Activated CD8-positive, alpha-beta memory T cell treated with anti-CD3 and anti-CD28 coated beads for 1 hour (primary cell): ENCODE measurements around the gene MYO7A.

ENCODE experiments used
- DNase-seq, 2 donors: peaks; one replicate each; pipeline ENCODE4 v3.0.0-alpha.2; 2020; ENCODE audit warnings: low read depth in 1 of 2; ENCODE audit errors: extremely low read depth in 1 of 2

MYO7A gene

DNA sequence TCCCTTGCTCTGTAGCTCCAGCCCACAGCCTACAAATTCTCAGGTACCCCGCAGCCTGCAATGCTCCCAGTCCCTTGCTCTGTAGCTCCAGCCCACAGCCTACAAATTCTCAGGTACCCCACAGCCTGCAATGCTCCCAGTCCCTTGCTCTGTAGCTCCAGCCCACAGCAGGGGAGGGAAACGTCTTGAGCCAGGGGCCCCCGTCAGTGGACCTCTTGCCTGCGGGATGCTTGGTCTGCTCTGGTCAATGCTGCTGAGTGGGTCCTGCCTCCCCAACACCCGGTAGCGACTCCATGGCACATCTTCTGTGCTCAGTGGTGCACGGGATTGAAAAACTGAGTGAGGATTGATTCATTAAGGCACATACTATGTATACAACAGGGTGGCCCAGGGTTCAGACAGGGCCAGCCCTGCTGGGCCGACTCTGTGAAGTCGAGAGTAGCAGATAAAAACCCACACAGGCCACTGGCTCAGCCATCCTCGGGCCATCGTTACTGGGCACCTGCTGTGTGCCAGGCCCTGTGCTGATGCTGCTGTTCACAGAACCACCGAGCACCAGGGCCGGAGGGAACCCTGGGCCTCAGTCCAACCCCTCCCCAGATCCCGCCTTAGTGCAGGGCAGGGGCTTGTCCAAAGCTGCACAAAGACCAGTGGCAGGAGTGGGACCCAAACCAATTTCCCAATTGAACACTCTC, 69.7 kb downstream of the MYO7A start:
- DNase-seq: no peak

DNA sequence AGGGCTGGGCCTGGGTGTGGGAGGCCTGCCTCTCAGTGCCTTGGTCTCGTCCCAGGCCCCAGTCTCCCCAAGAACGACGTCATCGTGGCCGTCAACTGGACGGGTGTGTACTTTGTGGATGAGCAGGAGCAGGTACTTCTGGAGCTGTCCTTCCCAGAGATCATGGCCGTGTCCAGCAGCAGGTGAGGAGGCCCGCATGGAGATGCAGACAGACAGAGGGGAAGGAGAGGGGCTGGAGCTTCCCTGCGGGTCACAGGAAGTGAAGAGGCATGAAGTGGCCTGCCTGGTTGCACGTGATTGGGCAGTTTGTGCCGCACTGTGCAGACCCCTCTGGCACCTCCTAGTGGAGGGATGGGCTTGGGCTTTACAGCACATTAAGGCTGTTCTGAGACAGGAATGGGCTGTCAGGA, 70.4 kb downstream of the MYO7A start:
- no peak for DNase-seq

DNA sequence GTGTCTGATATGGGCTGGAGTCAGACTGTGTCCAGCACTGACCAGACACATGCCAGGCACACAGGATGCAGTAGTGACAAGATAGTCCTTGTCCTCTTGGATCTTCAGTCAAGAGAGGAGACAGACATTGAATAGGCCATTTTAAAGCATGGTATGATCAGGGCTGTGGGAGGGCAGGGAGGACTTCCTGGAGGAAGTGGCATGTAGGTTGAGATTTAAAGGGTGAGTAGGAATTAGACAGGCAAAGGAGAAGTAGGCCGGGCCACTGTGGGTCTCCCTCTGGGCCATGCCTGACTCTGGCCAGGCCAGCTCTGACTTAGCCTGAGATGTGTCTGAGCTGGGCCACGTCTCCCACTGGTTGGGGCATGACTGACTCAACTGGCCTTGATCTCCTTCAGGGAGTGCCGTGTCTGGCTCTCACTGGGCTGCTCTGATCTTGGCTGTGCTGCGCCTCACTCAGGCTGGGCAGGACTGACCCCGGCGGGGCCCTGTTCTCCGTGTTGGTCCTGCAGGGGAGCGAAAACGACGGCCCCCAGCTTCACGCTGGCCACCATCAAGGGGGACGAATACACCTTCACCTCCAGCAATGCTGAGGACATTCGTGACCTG, 71.2 kb downstream of the MYO7A start:
- no peak for DNase-seq

DNA sequence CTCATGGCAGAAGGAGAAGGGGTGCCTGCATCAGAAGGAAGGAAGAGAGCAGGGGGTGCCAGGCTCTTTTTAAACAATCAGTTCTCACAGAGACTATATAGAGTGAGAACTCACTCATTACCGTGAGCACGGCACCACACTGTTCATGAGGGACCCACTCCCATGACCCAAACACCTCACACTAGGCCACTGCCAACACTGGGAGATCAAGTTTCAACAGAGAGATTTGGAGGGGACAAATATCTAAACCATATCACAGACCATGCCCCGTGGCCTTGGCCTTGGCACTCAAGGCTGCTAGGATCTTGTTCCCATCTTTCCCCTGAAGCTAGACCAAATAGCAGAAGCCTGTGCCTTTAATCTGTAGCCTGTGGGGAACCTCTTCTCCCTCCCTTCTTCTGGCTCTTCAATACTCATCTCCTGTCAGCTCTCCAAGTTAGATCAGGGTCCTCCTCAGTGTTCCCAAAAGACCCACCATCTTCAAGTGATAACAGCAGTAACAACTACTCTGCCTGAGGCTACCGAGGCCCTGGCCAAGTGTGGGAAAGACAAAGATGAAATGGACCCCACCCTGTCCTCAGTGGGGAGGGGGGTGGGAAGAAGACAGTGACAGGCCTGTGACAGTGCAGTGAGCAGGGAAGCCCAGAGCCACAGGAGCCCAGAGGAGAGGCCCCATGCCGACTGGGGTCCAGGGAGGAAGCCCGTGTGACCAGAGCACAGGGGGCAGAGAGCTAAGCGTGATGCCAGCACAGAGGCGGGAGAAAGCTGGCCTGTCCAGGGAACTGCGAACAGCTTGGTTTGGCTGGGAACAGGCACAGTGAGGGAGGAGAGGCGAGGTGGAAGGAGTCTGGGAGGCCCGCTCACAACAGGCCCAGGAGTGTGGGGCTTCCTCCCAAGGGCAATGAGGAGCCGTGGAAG, 72.6 kb downstream of the MYO7A start:
- DNase-seq: no peak

DNA sequence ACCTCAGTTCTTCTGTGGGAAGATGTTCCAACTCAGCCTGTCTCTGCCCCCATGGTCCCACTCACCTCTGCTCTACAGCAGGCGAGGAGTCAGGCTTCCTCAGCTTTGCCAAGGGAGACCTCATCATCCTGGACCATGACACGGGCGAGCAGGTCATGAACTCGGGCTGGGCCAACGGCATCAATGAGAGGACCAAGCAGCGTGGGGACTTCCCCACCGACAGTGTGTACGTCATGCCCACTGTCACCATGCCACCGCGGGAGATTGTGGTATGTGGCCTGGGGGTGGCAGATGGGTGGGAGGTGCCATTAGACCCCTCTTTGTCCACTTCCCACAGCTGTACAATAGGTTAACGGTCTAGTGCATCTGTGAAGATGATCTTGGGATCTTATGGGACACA, 73.3 kb downstream of the MYO7A start:
- DNase-seq: no peak

DNA sequence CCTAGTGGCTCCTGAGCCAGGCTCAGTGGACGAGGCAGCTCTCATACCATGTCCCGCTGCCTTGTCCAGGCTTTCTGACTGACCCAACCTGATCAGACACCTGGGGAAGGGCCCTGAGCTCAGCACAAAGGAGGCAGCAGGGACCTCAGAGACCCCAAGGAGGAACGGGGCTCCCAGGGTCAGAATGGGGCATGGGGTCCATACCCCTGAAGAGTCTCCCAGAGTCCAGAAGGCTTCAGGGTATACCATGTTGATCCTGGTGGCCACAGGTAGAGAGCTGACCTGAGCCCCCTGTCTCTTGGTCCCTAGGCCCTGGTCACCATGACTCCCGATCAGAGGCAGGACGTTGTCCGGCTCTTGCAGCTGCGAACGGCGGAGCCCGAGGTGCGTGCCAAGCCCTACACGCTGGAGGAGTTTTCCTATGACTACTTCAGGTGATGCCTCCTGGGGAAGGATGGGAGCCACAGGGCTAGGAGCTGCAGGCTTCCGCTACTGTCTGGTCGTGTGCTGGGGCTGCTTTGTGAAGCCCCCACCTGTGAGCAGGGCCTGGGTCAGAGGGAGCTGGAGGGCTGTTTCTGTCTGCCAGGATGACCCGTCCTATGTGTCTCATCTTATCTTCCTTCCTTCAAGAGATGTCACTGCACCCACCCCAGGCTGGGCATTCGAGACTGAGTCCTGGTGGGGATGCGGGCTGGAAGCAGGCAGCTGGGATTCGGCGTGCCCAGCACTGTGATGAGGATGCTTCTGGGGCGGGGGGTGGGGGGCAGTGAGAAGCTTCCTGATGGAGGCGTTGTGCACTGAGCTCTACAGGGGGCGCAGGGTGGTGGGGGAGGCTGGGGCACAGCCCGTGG, 74.2 kb downstream of the MYO7A start:
- DNase-seq: no peak

DNA sequence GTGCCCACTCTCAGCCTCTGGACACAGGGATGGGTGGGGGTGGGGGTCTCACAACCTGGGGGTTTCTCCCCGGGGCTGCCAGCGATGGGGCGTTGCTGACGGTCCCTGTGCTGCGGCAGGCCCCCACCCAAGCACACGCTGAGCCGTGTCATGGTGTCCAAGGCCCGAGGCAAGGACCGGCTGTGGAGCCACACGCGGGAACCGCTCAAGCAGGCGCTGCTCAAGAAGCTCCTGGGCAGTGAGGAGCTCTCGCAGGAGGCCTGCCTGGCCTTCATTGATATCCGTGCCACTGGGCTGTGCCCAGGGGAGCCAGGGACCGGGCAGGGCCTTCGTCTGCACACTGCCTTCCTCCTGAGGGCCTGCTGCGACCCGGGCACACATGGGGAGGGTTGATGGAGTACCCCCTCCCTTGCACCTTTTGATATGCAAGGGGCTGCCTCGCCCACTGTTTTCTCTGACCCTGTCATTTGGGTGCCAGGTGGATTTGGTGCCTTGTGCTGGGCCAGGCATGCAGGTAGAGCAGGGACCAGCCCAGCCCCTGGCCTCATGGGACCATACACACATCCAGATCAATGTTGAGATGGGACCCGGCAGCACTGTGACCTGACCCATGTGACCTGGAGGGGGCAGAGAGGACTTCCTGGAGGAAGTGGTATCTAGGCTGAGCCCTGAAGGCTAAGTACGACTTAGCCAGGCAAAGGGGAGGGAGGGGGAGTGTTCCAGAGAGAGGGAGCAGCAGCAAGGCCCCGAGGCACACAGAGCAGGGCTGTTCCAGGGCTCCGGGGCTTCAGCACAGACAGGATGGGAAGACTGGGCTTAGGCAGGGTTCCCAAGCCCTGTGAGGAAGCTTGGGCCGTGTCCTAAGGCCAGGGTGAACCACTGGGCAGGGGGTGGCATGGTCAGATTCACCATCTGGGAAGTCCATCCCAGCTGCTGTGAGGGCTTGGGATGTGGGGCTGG, 75.2 kb downstream of the MYO7A start:
- no peak for DNase-seq

DNA sequence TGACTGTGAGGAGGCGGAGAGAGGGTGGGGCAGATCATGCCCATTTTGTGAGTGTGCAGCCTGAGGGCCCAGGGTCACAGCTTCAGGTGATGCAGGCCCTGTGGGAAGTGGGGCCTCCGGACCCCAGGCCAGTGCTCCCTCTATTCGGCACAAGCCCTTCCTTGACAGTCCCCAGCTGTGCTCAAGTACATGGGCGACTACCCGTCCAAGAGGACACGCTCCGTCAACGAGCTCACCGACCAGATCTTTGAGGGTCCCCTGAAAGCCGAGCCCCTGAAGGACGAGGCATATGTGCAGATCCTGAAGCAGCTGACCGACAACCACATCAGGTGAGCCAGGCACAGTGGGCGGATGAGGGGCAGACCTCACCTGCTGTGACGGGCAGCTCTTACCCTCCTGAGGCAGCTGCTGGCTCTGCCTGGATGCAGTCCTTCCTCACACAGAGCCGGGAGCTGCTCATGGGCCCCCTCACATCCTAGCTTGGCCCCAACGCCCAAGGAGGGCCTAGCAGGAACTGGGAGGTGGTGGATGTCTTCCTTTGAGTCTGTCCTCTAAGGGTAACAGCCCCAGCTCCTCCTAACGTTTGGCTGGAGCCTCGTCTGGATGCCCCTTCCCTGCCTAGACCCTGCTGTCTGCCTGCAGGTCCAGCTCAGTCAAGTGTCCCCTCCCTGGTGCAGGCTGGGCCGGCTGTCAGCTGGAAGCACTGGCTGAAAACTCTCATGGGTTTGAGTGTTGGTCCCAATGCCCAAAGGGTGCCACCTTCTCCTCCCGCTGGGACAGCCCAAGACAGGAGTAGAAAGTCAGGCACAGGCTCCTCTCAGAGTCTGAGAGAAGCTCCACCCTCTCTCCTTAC, 76.1 kb downstream of the MYO7A start:
- no peak for DNase-seq

DNA sequence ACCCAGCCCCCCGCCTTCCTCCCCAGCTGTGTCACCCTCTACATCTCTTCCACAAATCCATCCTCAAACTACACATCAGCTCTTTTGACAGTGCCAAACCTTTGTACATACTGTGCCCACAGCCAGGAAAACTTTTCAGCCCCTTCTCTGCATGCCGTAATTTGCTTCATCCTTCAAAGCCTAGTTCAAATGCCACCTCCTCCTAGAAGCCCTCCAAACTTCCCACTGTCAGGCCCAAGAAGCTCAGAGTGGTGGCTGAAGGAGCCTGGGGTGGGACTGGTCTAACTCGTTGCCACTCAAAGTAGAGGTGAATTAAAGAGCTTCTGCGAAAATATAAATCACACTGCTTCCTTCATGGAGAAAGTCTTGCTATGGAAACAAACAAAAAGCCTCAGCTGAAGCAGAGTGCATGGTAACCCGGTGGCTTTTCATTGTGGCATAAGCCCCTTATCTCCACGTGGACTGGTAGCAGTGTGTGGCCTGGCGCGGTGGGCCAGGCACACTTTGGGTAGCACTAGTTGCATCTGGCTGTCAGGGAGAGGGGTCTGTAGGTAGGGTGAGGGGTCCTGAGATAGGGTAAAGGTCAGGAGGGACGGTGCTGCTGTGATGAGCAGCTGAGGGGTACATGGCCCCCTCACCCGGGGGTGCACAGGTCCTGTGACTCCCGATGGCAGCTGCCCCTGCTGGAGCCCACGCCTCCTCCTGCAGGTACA, 76.9 kb downstream of the MYO7A start:
- DNase-seq: no peak

DNA sequence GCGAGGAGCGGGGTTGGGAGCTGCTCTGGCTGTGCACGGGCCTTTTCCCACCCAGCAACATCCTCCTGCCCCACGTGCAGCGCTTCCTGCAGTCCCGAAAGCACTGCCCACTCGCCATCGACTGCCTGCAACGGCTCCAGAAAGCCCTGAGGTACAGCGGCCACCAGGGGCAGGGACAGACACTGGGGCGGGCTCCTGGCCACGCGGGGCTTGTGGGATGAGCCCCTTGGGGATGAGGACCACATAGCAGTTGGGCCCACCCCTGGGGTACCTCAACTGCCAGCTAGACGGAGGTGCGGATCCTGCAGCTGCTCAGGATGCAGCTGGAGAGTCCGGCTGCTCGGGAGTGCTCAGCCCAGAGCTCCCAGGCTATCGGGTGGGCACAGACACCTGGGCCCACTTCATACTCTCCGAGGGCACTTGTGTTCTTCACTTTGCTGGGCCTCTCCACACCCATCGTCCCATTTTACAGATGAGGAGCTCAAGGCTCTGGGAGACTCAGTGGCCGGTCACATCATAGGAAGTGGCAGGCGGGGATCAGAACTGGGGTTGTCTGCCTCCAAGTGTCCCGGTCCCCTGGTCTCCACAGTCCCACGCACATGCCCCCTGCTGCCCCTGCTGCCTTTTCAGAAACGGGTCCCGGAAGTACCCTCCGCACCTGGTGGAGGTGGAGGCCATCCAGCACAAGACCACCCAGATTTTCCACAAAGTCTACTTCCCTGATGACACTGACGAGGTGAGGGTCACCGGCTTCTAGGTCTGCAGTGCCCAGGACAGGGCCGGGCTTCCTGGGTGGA, 77.6 kb downstream of the MYO7A start:
- DNase-seq: no peak

DNA sequence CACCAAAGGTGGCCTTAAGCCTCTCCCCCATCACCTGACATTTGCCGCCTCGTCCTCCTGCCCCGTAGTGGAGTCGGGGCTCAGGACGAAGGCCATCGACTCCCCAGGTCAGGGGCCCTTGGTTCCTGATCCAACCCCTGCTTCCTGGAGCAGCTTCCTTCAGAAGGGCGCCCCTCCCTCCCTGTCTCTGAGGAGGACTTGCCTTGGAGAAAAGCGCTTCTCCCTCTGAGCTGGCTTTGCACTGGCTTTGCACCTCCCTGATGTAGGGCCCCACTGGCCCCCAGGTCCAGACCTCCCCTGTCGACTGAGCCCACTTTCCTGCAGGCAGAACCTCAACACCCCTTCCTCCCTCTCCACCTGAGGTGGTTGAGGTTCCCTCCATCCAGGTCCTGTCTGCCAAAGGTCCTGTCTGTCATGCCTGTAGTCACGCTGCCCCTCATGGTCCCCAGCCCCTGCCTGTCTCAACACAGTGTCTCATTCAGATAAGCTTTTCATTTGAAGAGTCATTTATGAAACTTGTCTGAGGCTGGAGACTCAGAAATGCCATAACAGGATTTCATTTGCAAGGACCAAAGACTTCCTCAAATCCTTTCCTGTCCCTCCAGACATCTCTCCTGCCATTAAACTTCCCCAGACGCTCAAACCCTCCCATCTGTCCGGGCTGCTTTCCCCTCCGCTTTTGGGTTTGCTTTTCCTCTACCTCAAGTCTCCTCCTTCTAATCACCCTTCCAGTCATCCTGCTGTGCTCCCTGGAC, 78.4 kb downstream of the MYO7A start:
- no peak for DNase-seq

DNA sequence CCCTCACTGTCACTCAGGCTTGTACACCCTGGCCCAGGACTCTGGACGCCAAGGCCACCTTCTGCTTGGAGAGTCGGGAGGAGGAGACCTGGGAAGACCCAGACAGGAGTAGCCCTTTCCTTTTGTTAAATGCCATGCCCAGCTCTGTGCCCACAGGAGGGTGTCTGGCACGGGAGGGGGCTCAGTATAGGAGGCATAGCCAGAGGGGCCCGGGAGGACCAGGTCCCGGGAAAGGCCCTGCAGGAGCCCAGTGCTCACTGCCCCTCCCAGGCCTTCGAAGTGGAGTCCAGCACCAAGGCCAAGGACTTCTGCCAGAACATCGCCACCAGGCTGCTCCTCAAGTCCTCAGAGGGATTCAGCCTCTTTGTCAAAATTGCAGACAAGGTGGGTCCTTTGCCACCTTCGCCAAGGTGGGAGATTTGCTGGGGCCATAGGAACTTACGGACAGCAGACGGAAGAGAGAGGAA, 79.0 kb downstream of the MYO7A start:
- no peak for DNase-seq

DNA sequence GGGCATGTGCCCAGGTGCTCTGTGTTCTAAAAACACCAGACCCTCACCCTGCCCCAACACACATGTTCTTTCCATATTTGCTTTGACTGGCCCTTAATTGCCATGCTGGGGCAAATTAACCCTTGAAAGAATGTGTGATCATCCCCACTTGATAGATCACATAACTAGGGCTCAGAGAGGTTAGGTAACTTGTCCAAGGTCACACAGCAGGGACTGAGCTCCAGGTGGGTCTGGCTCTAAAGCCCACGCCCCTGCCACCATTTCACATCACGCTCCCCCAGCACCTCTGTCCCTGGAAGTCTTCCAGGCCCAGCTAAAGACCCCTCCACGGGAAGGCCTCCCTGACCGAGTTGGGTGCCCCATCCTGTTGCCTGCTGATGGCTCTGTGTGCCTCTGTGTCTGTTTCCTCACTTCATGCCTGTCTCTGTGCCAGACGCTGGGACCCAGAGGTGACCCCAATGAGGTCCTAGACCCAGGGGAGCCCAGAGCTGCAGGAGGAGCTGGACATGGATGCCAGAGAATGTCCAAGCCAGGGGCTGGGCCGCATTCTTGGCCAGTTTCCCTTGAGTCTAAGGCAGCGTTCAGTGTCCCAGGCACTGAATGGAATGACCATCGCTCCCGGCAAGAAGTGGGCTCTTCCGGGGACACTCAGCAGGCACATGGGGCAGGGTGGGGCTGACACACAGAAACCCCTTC, 79.7 kb downstream of the MYO7A start:
- no peak for DNase-seq

DNA sequence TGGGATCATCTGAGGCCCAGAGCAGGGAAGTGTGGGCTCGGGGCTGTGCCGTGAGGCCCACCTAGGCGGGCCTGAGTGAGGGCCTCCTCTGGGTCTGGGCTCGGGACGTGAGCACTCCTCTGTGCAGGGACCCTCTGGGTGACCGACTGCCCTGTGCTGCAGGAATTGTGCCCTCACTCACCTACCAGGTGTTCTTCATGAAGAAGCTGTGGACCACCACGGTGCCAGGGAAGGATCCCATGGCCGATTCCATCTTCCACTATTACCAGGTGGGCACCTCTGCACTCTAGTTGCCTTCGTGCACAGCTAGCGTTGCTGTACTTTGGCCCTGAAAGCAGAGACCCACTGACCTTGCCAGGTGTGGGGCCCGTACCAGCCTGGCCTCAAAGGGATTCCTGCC, 80.5 kb downstream of the MYO7A start:
- no peak for DNase-seq

DNA sequence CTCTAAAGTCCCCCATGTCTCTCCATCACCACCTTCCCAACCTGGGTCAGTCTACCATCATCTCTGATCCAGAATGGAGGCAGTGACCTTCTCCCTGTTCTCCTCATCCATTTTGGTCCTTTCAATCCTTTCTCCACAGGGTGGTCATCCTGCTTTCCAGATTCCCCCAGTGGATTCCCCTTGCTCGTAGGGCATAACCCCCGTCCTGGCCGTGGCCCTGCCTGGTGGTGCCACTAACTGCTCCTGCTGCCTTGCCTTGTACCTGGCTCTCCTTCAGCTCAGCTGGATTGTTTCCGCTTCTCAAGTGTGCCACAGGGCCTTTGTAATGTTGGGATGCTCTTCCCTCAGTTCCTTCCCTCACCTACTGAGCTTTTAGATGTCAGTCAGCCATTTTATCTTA, 81.6 kb downstream of the MYO7A start:
- no peak for DNase-seq

DNA sequence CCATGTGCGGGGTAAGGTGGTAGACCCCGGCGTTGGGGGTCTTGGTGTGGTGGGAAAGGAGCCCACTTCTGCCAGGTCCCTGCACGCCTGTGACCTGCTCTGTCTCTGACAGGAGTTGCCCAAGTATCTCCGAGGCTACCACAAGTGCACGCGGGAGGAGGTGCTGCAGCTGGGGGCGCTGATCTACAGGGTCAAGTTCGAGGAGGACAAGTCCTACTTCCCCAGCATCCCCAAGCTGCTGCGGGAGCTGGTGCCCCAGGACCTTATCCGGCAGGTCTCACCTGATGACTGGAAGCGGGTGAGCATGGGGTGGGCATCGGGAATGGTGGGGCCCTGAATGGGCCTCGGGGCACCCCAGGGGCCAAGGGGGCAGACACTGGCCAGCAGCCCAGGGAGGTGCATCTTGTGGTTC, 83.0 kb downstream of the MYO7A start:
- no peak for DNase-seq
